GM23338 (cell line): ENCODE data around the gene SCN4B. TPM values are rescaled to one million over a fixed set of nuclear protein-coding genes. Genes with fewer than 3 reads are reported as not detected.

ENCODE experiments used
- ATAC-seq: fragments of 200-7000 bp; cut with Tn5 transposase; 3 replicates; pipeline ENCODE4 v1.9.1; 2020
- DNase-seq: peaks from one replicate; pipeline ENCODE4 v3.0.0-alpha.2; 2015; ENCODE audit warnings: low spot score
- H2AFZ ChIP-seq: fragments of 200-600 bp; sonication (generic); 2 replicates; pipeline ENCODE4 v1.8.0; 2016; ENCODE audit warnings: antibody characterized with exemption, mild to moderate bottlenecking, moderate library complexity
- H3F3A ChIP-seq: fragments of 200-600 bp; sonication (generic); replicated peaks from 2 replicates; pipeline ENCODE4 v1.8.0; 2017; ENCODE audit warnings: antibody characterized with exemption, mixed run types, low read depth
- H3K27ac ChIP-seq: fragments of 200-600 bp; sonication (generic); 2 replicates; pipeline ENCODE4 v1.6.1; 2016; ENCODE audit warnings: low read depth
- H3K27me3 ChIP-seq: fragments of 200-600 bp; sonication (generic); 2 replicates; pipeline ENCODE4 v1.8.0; 2016; ENCODE audit warnings: mild to moderate bottlenecking, mixed run types, moderate library complexity; ENCODE audit not compliant: insufficient read depth
- H3K36me3 ChIP-seq: fragments of 200-600 bp; sonication (generic); 2 replicates; pipeline ENCODE4 v1.8.0; 2016; ENCODE audit warnings: mild to moderate bottlenecking; ENCODE audit not compliant: insufficient read depth
- H3K4me1 ChIP-seq: fragments of 200-600 bp; sonication (generic); 2 replicates; pipeline ENCODE4 v1.8.0; 2016; ENCODE audit warnings: mild to moderate bottlenecking, moderate library complexity; ENCODE audit not compliant: insufficient read depth
- H3K4me2 ChIP-seq: fragments of 200-600 bp; sonication (generic); 2 replicates; pipeline ENCODE4 v1.7.1; 2017; ENCODE audit warnings: mixed run types
- H3K4me3 ChIP-seq: fragments of 200-600 bp; sonication (generic); 2 replicates; pipeline ENCODE4 v1.6.1; 2016; ENCODE audit warnings: mixed run types
- H3K79me2 ChIP-seq: fragments of 200-600 bp; sonication (generic); replicated peaks from 2 replicates; pipeline ENCODE4 v1.8.0; 2017; ENCODE audit warnings: mild to moderate bottlenecking; ENCODE audit not compliant: insufficient read depth
- H3K9me2 ChIP-seq: fragments of 200-600 bp; sonication (generic); 2 replicates; pipeline ENCODE4 v1.8.0; 2017; ENCODE audit not compliant: insufficient read depth
- H4K20me1 ChIP-seq: fragments of 200-600 bp; sonication (generic); replicated peaks from 2 replicates; pipeline ENCODE4 v1.8.0; 2017; ENCODE audit warnings: mild to moderate bottlenecking; ENCODE audit not compliant: insufficient read depth
- H3K27ac Mint-ChIP-seq: 2 replicates; pipeline ENCODE4 v1.8.0; 2020; ENCODE audit warnings: inconsistent platforms, mild to moderate bottlenecking, moderate library complexity, mixed read lengths
- H3K27me3 Mint-ChIP-seq: 3 replicates; pipeline ENCODE4 v1.8.0; 2022; ENCODE audit warnings: low read depth, mild to moderate bottlenecking, moderate library complexity, mixed read lengths, inconsistent platforms; ENCODE audit not compliant: insufficient read depth, poor library complexity
- H3K36me3 Mint-ChIP-seq: 3 replicates; pipeline ENCODE4 v1.8.0; 2021; ENCODE audit warnings: low read depth, mild to moderate bottlenecking, inconsistent platforms, moderate library complexity, mixed read lengths
- H3K4me1 Mint-ChIP-seq: 3 replicates; pipeline ENCODE4 v1.8.0; 2020; ENCODE audit warnings: mild to moderate bottlenecking, inconsistent platforms, mixed read lengths
- H3K4me3 Mint-ChIP-seq: 3 replicates; pipeline ENCODE4 v1.8.0; 2021; ENCODE audit warnings: moderate library complexity, mild to moderate bottlenecking, inconsistent platforms, mixed read lengths
- H3K9me3 Mint-ChIP-seq: 3 replicates; pipeline ENCODE4 v1.8.0; 2020; ENCODE audit warnings: moderate library complexity, mild to moderate bottlenecking, inconsistent platforms, mixed read lengths
- EZH2phosphoT487 ChIP-seq: fragments of 200-600 bp; sonication (generic); IDR thresholded peaks from one replicate; pipeline ENCODE4 v1.8.1; 2018; ENCODE audit warnings: antibody characterized with exemption; ENCODE audit not compliant: unreplicated experiment
- NANOG ChIP-seq: IDR thresholded peaks from 2 replicates; pipeline ENCODE4 v1.6.1; 2016; ENCODE audit warnings: antibody characterized with exemption, borderline replicate concordance
- STAT1 ChIP-seq: IDR thresholded peaks from one replicate; pipeline ENCODE4 v1.6.1; 2016; ENCODE audit warnings: antibody characterized with exemption; ENCODE audit not compliant: unreplicated experiment
- polyA plus RNA-seq: library from polyadenylated mRNA; unstranded; fragments of >200 nt; fragmentation: Nextera tagmentation; extraction: Ambion mirVana; gene quantifications from 2 replicates; pipeline ENCODE4 v1.2.1, GENCODE V29; 2016
- total RNA-seq: library from RNA; depleted of rRNA; stranded (reverse); fragments of >200 nt; shearing (Covaris generic); gene quantifications from 2 replicates; pipeline ENCODE4 v1.2.3, GENCODE V29; 2014
- TF ChIP-seq, protein P1 (sequence below): IDR thresholded peaks from one replicate; pipeline ENCODE4 v1.6.1; 2018; ENCODE audit warnings: antibody characterized with exemption; ENCODE audit not compliant: unreplicated experiment
- TF ChIP-seq, protein P2 (sequence below): fragments of 250-450 bp; sonication (Bioruptor Pico); IDR thresholded peaks from 2 replicates; pipeline ENCODE4 v1.5.0; 2020; ENCODE audit warnings: mild to moderate bottlenecking, moderate library complexity

Gene SCN4B
- total and polyA plus RNA-seq, 2 experiments from 2014 or later: 0.45 to 3.0 TPM

DNA sequence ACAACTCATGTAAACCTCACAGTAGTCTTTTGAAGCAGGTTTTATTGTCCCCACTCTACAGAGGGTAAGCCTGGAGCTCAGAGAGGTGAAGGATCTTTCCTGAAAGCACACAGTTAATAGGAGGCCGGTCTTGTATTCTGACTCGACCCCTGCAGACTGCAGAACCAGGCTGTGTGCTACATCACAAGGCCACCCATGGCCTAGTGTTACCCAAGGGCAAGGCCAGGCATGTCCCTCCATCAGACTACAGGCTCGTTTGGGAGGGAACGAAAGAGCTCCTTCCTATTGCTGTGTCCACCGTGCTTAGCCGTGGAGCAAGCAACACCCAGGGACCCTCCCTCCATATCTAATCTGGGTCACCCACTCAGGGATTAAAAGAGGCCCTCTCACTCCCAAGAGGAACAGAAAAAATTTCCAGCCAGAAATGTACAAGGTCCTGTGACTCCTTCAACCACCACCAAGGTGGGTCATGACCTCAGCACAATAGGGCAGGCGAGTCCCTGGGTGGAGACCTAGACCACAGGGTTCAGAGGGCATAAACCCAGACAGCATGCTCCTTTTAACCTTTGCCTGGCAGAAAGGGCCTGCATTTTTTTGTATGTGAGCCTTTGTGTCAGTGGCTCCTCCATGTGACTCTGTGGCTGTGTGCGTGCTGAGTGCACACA, 59.6 kb downstream of the SCN4B start:
- Histone ChIP-seq H3K9me2 (no peaks in the 10 kb centered on the region), H2AFZ (peak overlapping the region; percentile 3; the same call in 1 of the 2 replicates), H4K20me1 (no peaks in the 10 kb centered on the region), H3K27me3 (no peaks in the 10 kb centered on the region), H3K27ac (no peak overlapping the region), H3K4me1 (no peaks in the 10 kb centered on the region), H3K79me2 (no peaks in the 10 kb centered on the region), H3K4me2 (no peak overlapping the region), H3K4me3 (no peak overlapping the region), H3F3A (no peaks in the 10 kb centered on the region), H3K36me3 (no peaks in the 10 kb centered on the region)
- peaks cover 6% of the 10 kb centered on the region for H3K27me3 Mint-ChIP-seq
- ATAC-seq: no peak
- H3K4me3 Mint-ChIP-seq: no peak overlapping the region
- H3K4me1 Mint-ChIP-seq: peaks cover 3% of the 10 kb centered on the region
- no peak for DNase-seq
- H3K9me3 Mint-ChIP-seq: peaks cover 4% of the 10 kb centered on the region; the same call in 2 of the 3 replicates
- no peak overlapping the region for H3K27ac Mint-ChIP-seq
- H3K36me3 Mint-ChIP-seq: no peaks in the 10 kb centered on the region; the same call in 2 of the 3 replicates
- TF ChIP-seq, protein P1, sequence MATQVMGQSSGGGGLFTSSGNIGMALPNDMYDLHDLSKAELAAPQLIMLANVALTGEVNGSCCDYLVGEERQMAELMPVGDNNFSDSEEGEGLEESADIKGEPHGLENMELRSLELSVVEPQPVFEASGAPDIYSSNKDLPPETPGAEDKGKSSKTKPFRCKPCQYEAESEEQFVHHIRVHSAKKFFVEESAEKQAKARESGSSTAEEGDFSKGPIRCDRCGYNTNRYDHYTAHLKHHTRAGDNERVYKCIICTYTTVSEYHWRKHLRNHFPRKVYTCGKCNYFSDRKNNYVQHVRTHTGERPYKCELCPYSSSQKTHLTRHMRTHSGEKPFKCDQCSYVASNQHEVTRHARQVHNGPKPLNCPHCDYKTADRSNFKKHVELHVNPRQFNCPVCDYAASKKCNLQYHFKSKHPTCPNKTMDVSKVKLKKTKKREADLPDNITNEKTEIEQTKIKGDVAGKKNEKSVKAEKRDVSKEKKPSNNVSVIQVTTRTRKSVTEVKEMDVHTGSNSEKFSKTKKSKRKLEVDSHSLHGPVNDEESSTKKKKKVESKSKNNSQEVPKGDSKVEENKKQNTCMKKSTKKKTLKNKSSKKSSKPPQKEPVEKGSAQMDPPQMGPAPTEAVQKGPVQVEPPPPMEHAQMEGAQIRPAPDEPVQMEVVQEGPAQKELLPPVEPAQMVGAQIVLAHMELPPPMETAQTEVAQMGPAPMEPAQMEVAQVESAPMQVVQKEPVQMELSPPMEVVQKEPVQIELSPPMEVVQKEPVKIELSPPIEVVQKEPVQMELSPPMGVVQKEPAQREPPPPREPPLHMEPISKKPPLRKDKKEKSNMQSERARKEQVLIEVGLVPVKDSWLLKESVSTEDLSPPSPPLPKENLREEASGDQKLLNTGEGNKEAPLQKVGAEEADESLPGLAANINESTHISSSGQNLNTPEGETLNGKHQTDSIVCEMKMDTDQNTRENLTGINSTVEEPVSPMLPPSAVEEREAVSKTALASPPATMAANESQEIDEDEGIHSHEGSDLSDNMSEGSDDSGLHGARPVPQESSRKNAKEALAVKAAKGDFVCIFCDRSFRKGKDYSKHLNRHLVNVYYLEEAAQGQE: no peak

DNA sequence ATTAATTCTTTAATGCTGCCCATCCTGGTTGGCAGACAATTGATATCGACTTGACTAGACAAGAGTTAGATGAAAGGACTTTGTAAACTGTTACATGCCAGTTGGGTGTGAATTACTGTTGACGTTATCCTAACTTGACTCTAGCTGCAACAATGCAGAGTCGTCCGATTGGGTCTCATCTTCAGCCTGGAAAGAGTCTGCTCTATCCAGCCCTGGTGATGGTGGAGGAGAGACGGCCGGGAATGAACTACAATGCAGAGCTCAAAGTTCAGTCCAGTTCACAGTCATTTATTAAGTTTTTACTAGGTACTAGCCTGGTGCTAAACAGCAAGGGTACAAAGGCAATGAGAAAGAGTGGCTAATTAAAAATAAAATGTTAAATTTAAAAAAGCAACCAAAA, 60.9 kb downstream of the SCN4B start:
- Histone ChIP-seq H3K27me3 (no peaks in the 10 kb centered on the region), H3K4me3 (no peak overlapping the region), H3K4me1 (no peaks in the 10 kb centered on the region), H3K4me2 (no peak overlapping the region), H3F3A (no peaks in the 10 kb centered on the region), H3K9me2 (no peaks in the 10 kb centered on the region), H4K20me1 (no peaks in the 10 kb centered on the region), H3K27ac (no peak overlapping the region), H2AFZ (no peak overlapping the region), H3K79me2 (no peaks in the 10 kb centered on the region), H3K36me3 (no peaks in the 10 kb centered on the region)
- H3K27ac Mint-ChIP-seq: no peak overlapping the region
- TF ChIP-seq STAT1: no peak
- TF ChIP-seq, protein P1: no peak
- TF ChIP-seq, protein P2, sequence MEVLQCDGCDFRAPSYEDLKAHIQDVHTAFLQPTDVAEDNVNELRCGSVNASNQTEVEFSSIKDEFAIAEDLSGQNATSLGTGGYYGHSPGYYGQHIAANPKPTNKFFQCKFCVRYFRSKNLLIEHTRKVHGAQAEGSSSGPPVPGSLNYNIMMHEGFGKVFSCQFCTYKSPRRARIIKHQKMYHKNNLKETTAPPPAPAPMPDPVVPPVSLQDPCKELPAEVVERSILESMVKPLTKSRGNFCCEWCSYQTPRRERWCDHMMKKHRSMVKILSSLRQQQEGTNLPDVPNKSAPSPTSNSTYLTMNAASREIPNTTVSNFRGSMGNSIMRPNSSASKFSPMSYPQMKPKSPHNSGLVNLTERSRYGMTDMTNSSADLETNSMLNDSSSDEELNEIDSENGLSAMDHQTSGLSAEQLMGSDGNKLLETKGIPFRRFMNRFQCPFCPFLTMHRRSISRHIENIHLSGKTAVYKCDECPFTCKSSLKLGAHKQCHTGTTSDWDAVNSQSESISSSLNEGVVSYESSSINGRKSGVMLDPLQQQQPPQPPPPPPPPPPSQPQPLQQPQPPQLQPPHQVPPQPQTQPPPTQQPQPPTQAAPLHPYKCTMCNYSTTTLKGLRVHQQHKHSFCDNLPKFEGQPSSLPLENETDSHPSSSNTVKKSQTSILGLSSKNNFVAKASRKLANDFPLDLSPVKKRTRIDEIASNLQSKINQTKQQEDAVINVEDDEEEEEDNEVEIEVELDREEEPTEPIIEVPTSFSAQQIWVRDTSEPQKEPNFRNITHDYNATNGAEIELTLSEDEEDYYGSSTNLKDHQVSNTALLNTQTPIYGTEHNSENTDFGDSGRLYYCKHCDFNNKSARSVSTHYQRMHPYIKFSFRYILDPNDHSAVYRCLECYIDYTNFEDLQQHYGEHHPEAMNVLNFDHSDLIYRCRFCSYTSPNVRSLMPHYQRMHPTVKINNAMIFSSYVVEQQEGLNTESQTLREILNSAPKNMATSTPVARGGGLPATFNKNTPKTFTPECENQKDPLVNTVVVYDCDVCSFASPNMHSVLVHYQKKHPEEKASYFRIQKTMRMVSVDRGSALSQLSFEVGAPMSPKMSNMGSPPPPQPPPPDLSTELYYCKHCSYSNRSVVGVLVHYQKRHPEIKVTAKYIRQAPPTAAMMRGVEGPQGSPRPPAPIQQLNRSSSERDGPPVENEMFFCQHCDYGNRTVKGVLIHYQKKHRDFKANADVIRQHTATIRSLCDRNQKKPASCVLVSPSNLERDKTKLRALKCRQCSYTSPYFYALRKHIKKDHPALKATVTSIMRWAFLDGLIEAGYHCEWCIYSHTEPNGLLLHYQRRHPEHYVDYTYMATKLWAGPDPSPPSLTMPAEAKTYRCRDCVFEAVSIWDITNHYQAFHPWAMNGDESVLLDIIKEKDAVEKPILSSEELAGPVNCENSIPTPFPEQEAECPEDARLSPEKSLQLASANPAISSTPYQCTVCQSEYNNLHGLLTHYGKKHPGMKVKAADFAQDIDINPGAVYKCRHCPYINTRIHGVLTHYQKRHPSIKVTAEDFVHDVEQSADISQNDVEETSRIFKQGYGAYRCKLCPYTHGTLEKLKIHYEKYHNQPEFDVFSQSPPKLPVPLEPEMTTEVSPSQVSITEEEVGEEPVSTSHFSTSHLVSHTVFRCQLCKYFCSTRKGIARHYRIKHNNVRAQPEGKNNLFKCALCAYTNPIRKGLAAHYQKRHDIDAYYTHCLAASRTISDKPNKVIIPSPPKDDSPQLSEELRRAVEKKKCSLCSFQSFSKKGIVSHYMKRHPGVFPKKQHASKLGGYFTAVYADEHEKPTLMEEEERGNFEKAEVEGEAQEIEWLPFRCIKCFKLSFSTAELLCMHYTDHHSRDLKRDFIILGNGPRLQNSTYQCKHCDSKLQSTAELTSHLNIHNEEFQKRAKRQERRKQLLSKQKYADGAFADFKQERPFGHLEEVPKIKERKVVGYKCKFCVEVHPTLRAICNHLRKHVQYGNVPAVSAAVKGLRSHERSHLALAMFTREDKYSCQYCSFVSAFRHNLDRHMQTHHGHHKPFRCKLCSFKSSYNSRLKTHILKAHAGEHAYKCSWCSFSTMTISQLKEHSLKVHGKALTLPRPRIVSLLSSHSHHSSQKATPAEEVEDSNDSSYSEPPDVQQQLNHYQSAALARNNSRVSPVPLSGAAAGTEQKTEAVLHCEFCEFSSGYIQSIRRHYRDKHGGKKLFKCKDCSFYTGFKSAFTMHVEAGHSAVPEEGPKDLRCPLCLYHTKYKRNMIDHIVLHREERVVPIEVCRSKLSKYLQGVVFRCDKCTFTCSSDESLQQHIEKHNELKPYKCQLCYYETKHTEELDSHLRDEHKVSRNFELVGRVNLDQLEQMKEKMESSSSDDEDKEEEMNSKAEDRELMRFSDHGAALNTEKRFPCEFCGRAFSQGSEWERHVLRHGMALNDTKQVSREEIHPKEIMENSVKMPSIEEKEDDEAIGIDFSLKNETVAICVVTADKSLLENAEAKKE (CRISPR knock-in tag): no peak
- TF ChIP-seq EZH2phosphoT487: no peak
- TF ChIP-seq NANOG: no peak
- ATAC-seq (no peak), DNase-seq (no peak)
- peaks cover 3% of the 10 kb centered on the region; the same call in 1 of the 3 replicates for H3K4me1 Mint-ChIP-seq
- H3K9me3 Mint-ChIP-seq: peaks cover 14% of the 10 kb centered on the region; the same call in 2 of the 3 replicates
- H3K36me3 Mint-ChIP-seq: no peaks in the 10 kb centered on the region; the same call in 2 of the 3 replicates
- peaks cover 2% of the 10 kb centered on the region for H3K27me3 Mint-ChIP-seq
- H3K4me3 Mint-ChIP-seq: no peak overlapping the region
